IMR-90 (cell line): ENCODE data around the gene GPRIN2.

Experiments used
- CEBPB ChIP-seq: IDR thresholded peaks from 2 replicates; pipeline ENCODE4 v1.6.1; 2012; ENCODE audit warnings: low read depth, low read length, improper control_type of control experiment
- CTCF ChIP-seq: conservative IDR thresholded peaks from 2 replicates; pipeline ENCODE4 v1.5.1; 2012; ENCODE audit warnings: mild to moderate bottlenecking, low read depth, low read length, improper control_type of control experiment
- MAZ ChIP-seq: IDR thresholded peaks from 2 replicates; pipeline ENCODE4 v1.6.1; 2012; ENCODE audit warnings: low read depth, mild to moderate bottlenecking, low read length, improper control_type of control experiment, moderate library complexity, borderline replicate concordance
- POLR2A ChIP-seq: IDR thresholded peaks from 2 replicates; pipeline ENCODE4 v1.6.1; 2012; ENCODE audit warnings: mild to moderate bottlenecking, low read depth, low read length
- RAD21 ChIP-seq: IDR thresholded peaks from 2 replicates; pipeline ENCODE4 v1.6.1; 2012; ENCODE audit warnings: low read length, improper control_type of control experiment
- SMC3 ChIP-seq: fragments of 150-350 bp; IDR thresholded peaks from 2 replicates; pipeline ENCODE4 v1.6.1; 2016; ENCODE audit warnings: low read depth, mild to moderate bottlenecking, antibody characterized with exemption, low read length, moderate library complexity
- TF ChIP-seq, protein P1 (sequence below): fragments of 150-350 bp; IDR thresholded peaks from 2 replicates; pipeline ENCODE4 v1.6.1; 2017; ENCODE audit warnings: mild to moderate bottlenecking, antibody characterized with exemption, low read length, low read depth

- no peak for TF ChIP-seq CTCF
- no peak for TF ChIP-seq SMC3
- no peak for TF ChIP-seq POLR2A
- no peak for TF ChIP-seq CEBPB
- TF ChIP-seq, protein P1, sequence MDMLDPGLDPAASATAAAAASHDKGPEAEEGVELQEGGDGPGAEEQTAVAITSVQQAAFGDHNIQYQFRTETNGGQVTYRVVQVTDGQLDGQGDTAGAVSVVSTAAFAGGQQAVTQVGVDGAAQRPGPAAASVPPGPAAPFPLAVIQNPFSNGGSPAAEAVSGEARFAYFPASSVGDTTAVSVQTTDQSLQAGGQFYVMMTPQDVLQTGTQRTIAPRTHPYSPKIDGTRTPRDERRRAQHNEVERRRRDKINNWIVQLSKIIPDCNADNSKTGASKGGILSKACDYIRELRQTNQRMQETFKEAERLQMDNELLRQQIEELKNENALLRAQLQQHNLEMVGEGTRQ = no peak
- no peak for TF ChIP-seq RAD21
- TF ChIP-seq MAZ = no peak
Measured at GRCh38 chr10:46547541-46548497, 8.6 kb downstream of the GPRIN2 start.
